GM12878 (cell line): ENCODE measurements around the gene PRR5L. TPM values are rescaled to one million over a fixed set of nuclear protein-coding genes. Genes with fewer than 3 reads are reported as not detected.

Experiments
- BCLAF1 ChIP-seq: fragments of 450-650 bp; IDR thresholded peaks from 2 replicates; pipeline ENCODE4 v1.6.1; 2017; ENCODE audit warnings: antibody characterized with exemption, mild to moderate bottlenecking, moderate library complexity
- CBX5 ChIP-seq: sonication (generic); IDR thresholded peaks from 2 replicates; pipeline ENCODE4 v1.6.1; 2016; ENCODE audit warnings: low read depth, moderate library complexity, mild to moderate bottlenecking, inconsistent platforms
- CHD4 ChIP-seq: fragments of 200-600 bp; sonication (generic); IDR thresholded peaks from 2 replicates; pipeline ENCODE4 v1.6.1; 2016; ENCODE audit warnings: mild to moderate bottlenecking
- FOS ChIP-seq: IDR thresholded peaks from 3 replicates; pipeline ENCODE4 v1.6.1; 2011; ENCODE audit warnings: borderline replicate concordance; ENCODE audit not compliant: insufficient read length; ENCODE audit errors: extremely low read depth
- FOXK2 ChIP-seq: fragments of 450-650 bp; IDR thresholded peaks from 2 replicates; pipeline ENCODE4 v1.6.1; 2017; ENCODE audit warnings: mild to moderate bottlenecking, moderate library complexity
- HCFC1 ChIP-seq: fragments of 150-350 bp; IDR thresholded peaks from 2 replicates; pipeline ENCODE4 v1.6.1; 2014; ENCODE audit warnings: low read length
- HDGF ChIP-seq: fragments of 450-650 bp; IDR thresholded peaks from 2 replicates; pipeline ENCODE4 v1.6.1; 2016; ENCODE audit warnings: antibody characterized with exemption
- IKZF1 ChIP-seq: fragments of 450-650 bp; conservative IDR thresholded peaks from 2 replicates; pipeline ENCODE4 v1.6.1; 2017; ENCODE audit warnings: antibody characterized with exemption, mild to moderate bottlenecking
- IRF4 ChIP-seq: IDR thresholded peaks from 2 replicates; pipeline ENCODE4 v1.6.1; 2011; ENCODE audit warnings: low read depth, low read length
- KLF5 ChIP-seq: fragments of 450-650 bp; IDR thresholded peaks from 2 replicates; pipeline ENCODE4 v1.6.1; 2014; ENCODE audit warnings: mild to moderate bottlenecking; ENCODE audit not compliant: partially characterized antibody
- LARP7 ChIP-seq: fragments of 450-650 bp; IDR thresholded peaks from 2 replicates; pipeline ENCODE4 v1.6.1; 2017; ENCODE audit warnings: mild to moderate bottlenecking
- MEF2B ChIP-seq: fragments of 450-650 bp; IDR thresholded peaks from 2 replicates; pipeline ENCODE4 v1.6.1; 2018; ENCODE audit warnings: mild to moderate bottlenecking, moderate library complexity; ENCODE audit not compliant: partially characterized antibody, poor library complexity, severe bottlenecking
- MTA3 ChIP-seq: IDR thresholded peaks from 2 replicates; pipeline ENCODE4 v1.6.1; 2012; ENCODE audit warnings: low read length, inconsistent platforms, borderline replicate concordance
- MXI1 ChIP-seq: fragments of 150-350 bp; IDR thresholded peaks from 2 replicates; pipeline ENCODE4 v1.6.1; 2011; ENCODE audit warnings: low read depth, mild to moderate bottlenecking, inconsistent platforms, low read length, improper control_type of control experiment
- NFYB ChIP-seq: IDR thresholded peaks from 2 replicates; pipeline ENCODE4 v1.6.1; 2011; ENCODE audit warnings: low read depth, mild to moderate bottlenecking, low read length, improper control_type of control experiment, moderate library complexity; ENCODE audit not compliant: insufficient read depth
- NR2C2 ChIP-seq: IDR thresholded peaks from 2 replicates; pipeline ENCODE4 v1.6.1; 2011; ENCODE audit warnings: borderline replicate concordance, low read depth; ENCODE audit not compliant: control insufficient read depth, insufficient read length
- PAX5 ChIP-seq: IDR thresholded peaks from 2 replicates; pipeline ENCODE4 v1.6.1; 2011; ENCODE audit warnings: low read depth, low read length, borderline replicate concordance
- PML ChIP-seq: IDR thresholded peaks from 2 replicates; pipeline ENCODE4 v1.6.1; 2012; ENCODE audit warnings: low read length, inconsistent platforms
- RELA ChIP-seq: fragments of 450-650 bp; IDR thresholded peaks from 2 replicates; pipeline ENCODE4 v1.8.0; 2014; ENCODE audit warnings: borderline replicate concordance; ENCODE audit not compliant: partially characterized antibody
- SMAD1 ChIP-seq: fragments of 450-650 bp; IDR thresholded peaks from 2 replicates; pipeline ENCODE4 v1.6.1; 2018; ENCODE audit warnings: mild to moderate bottlenecking, low read depth; ENCODE audit not compliant: partially characterized antibody
- SREBF2 ChIP-seq: IDR thresholded peaks from 2 replicates; pipeline ENCODE4 v1.6.1; 2012; ENCODE audit warnings: mild to moderate bottlenecking, low read length
- TBL1XR1 ChIP-seq: IDR thresholded peaks from 2 replicates; pipeline ENCODE4 v1.6.1; 2012; ENCODE audit warnings: low read depth, low read length, improper control_type of control experiment
- ZNF384 ChIP-seq: IDR thresholded peaks from 2 replicates; pipeline ENCODE4 v1.6.1; 2012; ENCODE audit warnings: low read depth, mild to moderate bottlenecking, low read length, improper control_type of control experiment, borderline replicate concordance
- ZNF592 ChIP-seq: fragments of 450-650 bp; IDR thresholded peaks from 2 replicates; pipeline ENCODE4 v1.6.1; 2017; ENCODE audit warnings: mild to moderate bottlenecking, moderate library complexity
- polyA plus RNA-seq, 11 experiments: library from polyadenylated mRNA; depleted of rRNA in 4 of 11; unstranded in 6 of 11; stranded (reverse) in 5 of 11; fragments of >200 nt; fragmentation: Nextera tagmentation in 4 of 11; fragmentation: Illumina TruSeq in 1 of 11; extraction: Ambion mirVana in 4 of 11; extraction: Trizol in 1 of 11; gene quantifications; 1 replicate in 1 of 11; 2 replicates in 10 of 11; pipeline versions ENCODE4 v1.2.1 to v1.2.3, GENCODE V29; 2011 to 2016; ENCODE audit warnings: inconsistent platforms in 2 of 11, missing spikeins in 2 of 11, low read depth in 1 of 11
- total RNA-seq, 4 experiments: library from RNA; depleted of rRNA in 3 of 4; stranded (reverse); fragments of >200 nt in 3 of 4; fragmentation: Illumina TruSeq in 1 of 4; extraction: Trizol in 1 of 4; gene quantifications; 2 replicates each; pipeline versions ENCODE4 v1.2.1 to v1.2.3, GENCODE V29; 2013 to 2021

The PRR5L gene
- total and polyA plus RNA-seq, 10 of the 15 experiments (the other 5 are each of a cell fraction or from before 2014, with no cell fraction given): 0.11 to 4.2 (median 0.67) TPM; not detected in 1

GRCh38 chr11:36289226-36289852 is 6.7 kb upstream of the PRR5L start, which contains the start of gene COMMD9 (continued):
- TF ChIP-seq FOS (peak; percentile 82), ZNF592 (no peak), PAX5 (peak; percentile 79; the same call in 1 of the 2 replicates), ZNF384 (no peak), SMAD1 (no peak), NR2C2 (no peak), CHD4 (no peak), CBX5 (no peak; the same call in 1 of the 2 replicates), NFYB (no peak), MXI1 (peak; percentile 85), RELA (peak; percentile 79), FOXK2 (peak; percentile 76), PML (peak; percentile 80), BCLAF1 (no peak), HCFC1 (peak; percentile 99), IKZF1 (peak; percentile 98), HDGF (no peak), LARP7 (no peak), IRF4 (peak; percentile 23; the same call in 1 of the 2 replicates), TBL1XR1 (0 out of 2 replicates have a peak, but pooled peaks have one; percentile 40), SREBF2 (no peak), KLF5 (no peak), MTA3 (no peak), MEF2B (peak; percentile 84)
